ENCODE measurements around the gene SPATA24. TPM values are rescaled to one million over a fixed set of nuclear protein-coding genes. Genes with fewer than 3 reads are reported as not detected.
"Not testable (repeated sequence)": the region's sequence is repeated elsewhere in the genome, so short reads cannot be mapped to it uniquely, and the experiment has no call there.

The SPATA24 gene
- total RNA-seq, 4 donors from 2014 or later: 1.3 to 2.2 (median 1.4) TPM; not detected in 1

- no peak overlapping the region for H3K4me3 ChIP-seq
- TF ChIP-seq POLR2AphosphoS5 (IDR thresholded peaks at IDR 0.05) (no peak), EP300 (IDR thresholded peaks at IDR 0.05) (no peak), POLR2A (IDR thresholded peaks at IDR 0.05) (no peak), CTCF (IDR thresholded peaks at IDR 0.05) (no peak)
- no peak for DNase-seq (ENCODE audit: low spot score in 2 of 2)
Measured at GRCh38 chr5:139360384-139360783, 43.5 kb downstream of the SPATA24 start.

GRCh38 chr5:139358064-139358463 is 45.8 kb downstream of the SPATA24 start:
- DNase-seq (ENCODE audit: low spot score in 2 of 2): no peak
- H3K27me3 ChIP-seq: no peaks in the 10 kb centered on the region
- H3K36me3 ChIP-seq: peaks cover 3% of the 10 kb centered on the region
- no peak overlapping the region for H3K27ac ChIP-seq
- H3K4me1 ChIP-seq: peaks cover 6% of the 10 kb centered on the region
- no peak overlapping the region for H3K4me3 ChIP-seq
- H3K9me3 ChIP-seq: no peaks in the 10 kb centered on the region
- TF ChIP-seq POLR2AphosphoS5 (IDR thresholded peaks at IDR 0.05) (no peak), EP300 (IDR thresholded peaks at IDR 0.05) (no peak), POLR2A (IDR thresholded peaks at IDR 0.05) (no peak), CTCF (IDR thresholded peaks at IDR 0.05) (no peak)

More at GRCh38 chr5:139360384-139360783, 43.5 kb downstream of the SPATA24 start:
- H3K27me3 ChIP-seq: no peaks in the 10 kb centered on the region
- peaks cover 4% of the 10 kb centered on the region for H3K4me1 ChIP-seq
- 93% methylated on average over 4 of the region's 4 CpGs for WGBS
- H3K27ac ChIP-seq: no peak overlapping the region
- H3K9me3 ChIP-seq: no peaks in the 10 kb centered on the region
- peaks cover 20% of the 10 kb centered on the region for H3K36me3 ChIP-seq

- WGBS: 94% methylated on average over 8 of the region's 8 CpGs
- not testable (repeated sequence) for H3K27ac ChIP-seq
Measured at GRCh38 chr5:139355900-139356299, 48.0 kb downstream of the SPATA24 start.

GRCh38 chr5:139354186-139354585 is 49.7 kb downstream of the SPATA24 start:
- Histone ChIP-seq H3K27me3 (no peaks in the 10 kb centered on the region), H3K4me1 (peaks cover 17% of the 10 kb centered on the region), H3K4me3 (no peak overlapping the region), H3K9me3 (no peaks in the 10 kb centered on the region), H3K36me3 (no peaks in the 10 kb centered on the region), H3K27ac (no peak overlapping the region)
- WGBS: 96% methylated on average over 3 of the region's 3 CpGs
- no peak for DNase-seq (ENCODE audit: low spot score in 2 of 2)
- TF ChIP-seq CTCF (IDR thresholded peaks at IDR 0.05) (no peak), POLR2AphosphoS5 (IDR thresholded peaks at IDR 0.05) (no peak), POLR2A (IDR thresholded peaks at IDR 0.05) (no peak), EP300 (IDR thresholded peaks at IDR 0.05) (no peak)

More at GRCh38 chr5:139355900-139356299, 48.0 kb downstream of the SPATA24 start:
- not testable (repeated sequence) for H3K4me3 ChIP-seq; DNase-seq (ENCODE audit: low spot score in 2 of 2); H3K36me3 ChIP-seq; H3K4me1 ChIP-seq; H3K9me3 ChIP-seq; H3K27me3 ChIP-seq

GRCh38 chr5:139347863-139348262 is 56.0 kb downstream of the SPATA24 start:
- not testable (repeated sequence) for H3K27ac ChIP-seq; H3K9me3 ChIP-seq; DNase-seq (ENCODE audit: low spot score in 2 of 2); H3K4me3 ChIP-seq; H3K36me3 ChIP-seq; H3K27me3 ChIP-seq
- 91% methylated on average over 9 of the region's 9 CpGs for WGBS
- peaks cover 40% of the 10 kb centered on the region for H3K4me1 ChIP-seq

Other genes with a start within 250 kb of the SPATA24 start
- 10 to 100 TPM; 38.5 to 54.6 (median 41.7) TPM for gene SIL1, start 205.7 kb downstream of the SPATA24 start, total RNA-seq
- 100 to 1,000 TPM; 115 to 192 (median 129) TPM for gene MATR3, start 110.3 kb downstream of the SPATA24 start, total RNA-seq
- gene PAIP2, start 62.2 kb downstream of the SPATA24 start, total RNA-seq: 10 to 100 TPM; 50.3 to 71.0 (median 53.5) TPM
- gene SLC23A1, start 20.8 kb downstream of the SPATA24 start, total RNA-seq: 1 to 10 TPM in 3 of 4 donors, not detected in 1; 2.3 to 6.4 (median 3.0) TPM
- gene MZB1, start 14.2 kb downstream of the SPATA24 start, total RNA-seq: not detected
- gene PROB1, start 9.0 kb downstream of the SPATA24 start, total RNA-seq: under 1 TPM; 0.08 to 0.44 (median 0.35) TPM
- 1 to 10 TPM; 2.2 to 7.2 (median 2.9) TPM for gene DNAJC18, start 35.4 kb upstream of the SPATA24 start, total RNA-seq
- 10 to 100 TPM in 2 of 4 donors, 1 to 10 TPM in 2; 4.2 to 16.6 (median 9.4) TPM for gene ECSCR, start 58.7 kb upstream of the SPATA24 start, total RNA-seq
- not detected for gene SMIM33, start 66.9 kb upstream of the SPATA24 start, total RNA-seq
- gene STING1, start 78.7 kb upstream of the SPATA24 start, total RNA-seq: 10 to 100 TPM; 11.3 to 20.3 (median 14.8) TPM
- 10 to 100 TPM; 56.6 to 70.2 (median 58.0) TPM for gene UBE2D2, start 157.2 kb upstream of the SPATA24 start, total RNA-seq
- gene CXXC5, start 244.3 kb upstream of the SPATA24 start, total RNA-seq: 10 to 100 TPM; 21.8 to 40.6 (median 30.1) TPM